Bronchial epithelial cell (primary cell): ENCODE data around the gene CHSY3. TPM values are rescaled to one million over a fixed set of nuclear protein-coding genes. Genes with fewer than 3 reads are reported as not detected.
A peak's percentile ranks its signal among the peaks of the same experiment; 100 is the strongest.

ENCODE experiments used
- DNase-seq: peaks from one replicate; pipeline ENCODE4 v3.0.0-alpha.2; 2010; ENCODE audit warnings: low read depth
- FAIRE-seq: peaks from 2 replicates; lab custom pipeline; 2011; peaks lifted over from hg19 to GRCh38; lab: Jason Lieb, UNC
- H3K27me3 ChIP-seq: 2 replicates; pipeline ENCODE4 v1.5.1; 2011; ENCODE audit warnings: low read length; ENCODE audit not compliant: control insufficient read depth, insufficient read depth
- H3K36me3 ChIP-seq: 2 replicates; pipeline ENCODE4 v1.5.1; 2011; ENCODE audit warnings: low read length; ENCODE audit not compliant: control insufficient read depth, insufficient read depth
- H3K4me3 ChIP-seq: 2 replicates; pipeline ENCODE4 v1.5.1; 2011; ENCODE audit warnings: mild to moderate bottlenecking, low read depth, low read length, control low read depth
- total RNA-seq: library from RNA; depleted of rRNA; stranded (reverse); fragments of >200 nt; gene quantifications from 2 replicates; pipeline ENCODE4 v1.2.1, GENCODE V29; 2014
- TF ChIP-seq, protein P1 (sequence below): IDR thresholded peaks from 2 replicates; pipeline ENCODE4 v1.5.1; 2011; ENCODE audit warnings: mild to moderate bottlenecking, moderate library complexity, low read length, control low read depth, inconsistent platforms; ENCODE audit not compliant: insufficient read depth, severe bottlenecking

Gene CHSY3
- total RNA-seq, 1 donor from 2014 or later = 0.26 TPM

GRCh38 chr5:129958581-129958980 lies 54.3 kb downstream of the CHSY3 start:
- FAIRE-seq = no peak
- H3K36me3 ChIP-seq = no peaks in the 10 kb centered on the region
- no peak overlapping the region for H3K4me3 ChIP-seq
- peak; percentile 10 for DNase-seq
- H3K27me3 ChIP-seq = no peaks in the 10 kb centered on the region
- TF ChIP-seq, protein P1, sequence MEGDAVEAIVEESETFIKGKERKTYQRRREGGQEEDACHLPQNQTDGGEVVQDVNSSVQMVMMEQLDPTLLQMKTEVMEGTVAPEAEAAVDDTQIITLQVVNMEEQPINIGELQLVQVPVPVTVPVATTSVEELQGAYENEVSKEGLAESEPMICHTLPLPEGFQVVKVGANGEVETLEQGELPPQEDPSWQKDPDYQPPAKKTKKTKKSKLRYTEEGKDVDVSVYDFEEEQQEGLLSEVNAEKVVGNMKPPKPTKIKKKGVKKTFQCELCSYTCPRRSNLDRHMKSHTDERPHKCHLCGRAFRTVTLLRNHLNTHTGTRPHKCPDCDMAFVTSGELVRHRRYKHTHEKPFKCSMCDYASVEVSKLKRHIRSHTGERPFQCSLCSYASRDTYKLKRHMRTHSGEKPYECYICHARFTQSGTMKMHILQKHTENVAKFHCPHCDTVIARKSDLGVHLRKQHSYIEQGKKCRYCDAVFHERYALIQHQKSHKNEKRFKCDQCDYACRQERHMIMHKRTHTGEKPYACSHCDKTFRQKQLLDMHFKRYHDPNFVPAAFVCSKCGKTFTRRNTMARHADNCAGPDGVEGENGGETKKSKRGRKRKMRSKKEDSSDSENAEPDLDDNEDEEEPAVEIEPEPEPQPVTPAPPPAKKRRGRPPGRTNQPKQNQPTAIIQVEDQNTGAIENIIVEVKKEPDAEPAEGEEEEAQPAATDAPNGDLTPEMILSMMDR = no peak

DNA sequence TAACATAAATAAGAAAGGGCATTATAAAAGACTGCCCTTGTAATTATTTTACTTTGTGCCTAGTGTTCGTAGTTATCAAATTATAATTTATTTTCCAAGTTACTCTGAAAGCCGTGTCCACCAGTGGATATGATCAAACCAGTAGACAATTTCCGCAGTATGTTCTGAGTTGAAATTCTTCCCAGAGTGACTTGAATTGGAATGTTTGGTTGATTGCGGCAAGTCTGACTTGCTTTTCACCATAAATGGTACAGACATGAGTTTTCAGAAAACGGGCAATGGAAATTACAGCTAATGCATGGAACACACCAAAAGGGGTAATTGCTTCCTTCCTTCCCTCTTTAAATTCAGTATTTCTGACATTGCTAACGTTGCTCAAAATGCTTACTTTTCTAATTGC lies 56.6 kb downstream of the CHSY3 start:
- Histone ChIP-seq H3K27me3 (no peaks in the 10 kb centered on the region), H3K36me3 (no peaks in the 10 kb centered on the region), H3K4me3 (no peak overlapping the region)
- FAIRE-seq (no peak), DNase-seq (no peak)
- TF ChIP-seq, protein P1 = no peak

DNA sequence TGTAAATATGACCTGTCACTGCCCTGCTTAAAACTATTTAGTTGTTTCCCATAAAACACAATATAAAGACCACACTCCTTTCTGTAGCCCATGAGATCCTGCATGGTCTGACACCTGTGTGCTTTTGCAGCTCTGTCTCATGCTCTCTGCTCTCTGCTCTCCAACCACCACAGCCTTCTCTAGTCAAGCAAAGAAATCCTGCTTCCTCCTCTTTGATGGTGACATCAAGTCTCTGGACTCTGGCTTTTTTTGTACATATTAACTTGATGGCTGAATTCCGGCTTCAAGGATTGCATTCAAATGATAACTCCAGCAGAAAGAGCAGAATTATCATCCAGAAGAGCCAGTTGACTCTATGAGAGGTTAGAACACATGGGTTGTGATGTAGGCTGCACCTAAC lies 58.2 kb downstream of the CHSY3 start:
- DNase-seq (no peak), FAIRE-seq (no peak)
- TF ChIP-seq, protein P1 = no peak
- H3K36me3 ChIP-seq = no peaks in the 10 kb centered on the region
- H3K4me3 ChIP-seq = no peak overlapping the region
- no peaks in the 10 kb centered on the region for H3K27me3 ChIP-seq

DNA sequence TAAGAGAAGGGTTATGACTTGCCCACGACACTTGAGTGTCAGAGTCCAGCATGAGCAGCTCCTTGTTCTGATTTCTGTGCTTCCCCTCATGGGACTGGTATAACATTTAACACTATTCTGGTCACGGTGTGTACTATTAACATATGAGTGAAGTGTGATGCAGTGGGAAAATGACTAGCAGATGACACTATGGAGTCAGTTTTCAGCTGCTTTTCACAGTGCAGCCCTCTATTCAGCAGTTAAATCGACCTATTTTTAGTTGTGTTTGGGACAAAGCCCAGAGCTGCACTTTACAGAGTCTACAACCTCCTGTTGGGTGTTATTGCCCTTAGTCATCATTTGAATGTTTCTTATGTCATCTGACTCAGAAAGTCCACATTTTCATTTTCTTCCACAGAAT lies 59.1 kb downstream of the CHSY3 start:
- Histone ChIP-seq H3K4me3 (no peak overlapping the region), H3K27me3 (no peaks in the 10 kb centered on the region), H3K36me3 (no peaks in the 10 kb centered on the region)
- DNase-seq (peak; percentile 31), FAIRE-seq (no peak)
- TF ChIP-seq, protein P1 = no peak

- TF ChIP-seq, protein P1 = no peak
- FAIRE-seq = no peak
- H3K36me3 ChIP-seq = no peaks in the 10 kb centered on the region
- no peak for DNase-seq
- H3K4me3 ChIP-seq = no peak overlapping the region
- no peaks in the 10 kb centered on the region for H3K27me3 ChIP-seq
Observed at GRCh38 chr5:129966071-129966470, 61.8 kb downstream of the CHSY3 start.

GRCh38 chr5:129971714-129972113 lies 67.4 kb downstream of the CHSY3 start:
- FAIRE-seq (no peak), DNase-seq (no peak)
- Histone ChIP-seq H3K27me3 (no peaks in the 10 kb centered on the region), H3K36me3 (no peaks in the 10 kb centered on the region), H3K4me3 (no peak overlapping the region)
- TF ChIP-seq, protein P1 = no peak
